ENCODE measurements around the gene NUMBL. TPM values are rescaled to one million over a fixed set of nuclear protein-coding genes. Genes with fewer than 3 reads are reported as not detected.

Gene NUMBL
- total and polyA plus RNA-seq, 2 experiments from 2014 or later = 15.7 to 32.1 TPM

DNA sequence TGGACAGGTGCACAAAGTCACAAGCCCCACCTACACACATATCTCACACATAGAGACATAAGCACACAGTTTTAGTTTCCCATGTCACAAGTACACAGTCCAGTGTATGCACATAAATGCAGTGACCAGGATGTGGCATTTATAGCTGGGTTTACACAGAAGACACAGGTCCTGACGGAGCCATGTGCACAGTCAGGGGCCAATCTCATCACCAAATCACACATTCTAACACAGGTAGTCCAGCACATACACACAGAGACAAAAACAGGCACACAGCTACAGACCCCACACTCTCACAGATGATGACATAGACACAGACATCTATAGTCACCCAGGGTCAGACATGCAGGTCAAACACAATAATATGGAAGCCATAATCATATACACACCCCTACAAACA, 2.1 kb downstream of the NUMBL start:
- Histone ChIP-seq H2AFZ (no peak overlapping the region), H3K9me2 (replicated peaks; ENCODE audit: insufficient read depth) (no peaks in the 10 kb centered on the region), H4K20me1 (ENCODE audit: insufficient read depth, poor library complexity, severe bottlenecking) (no peaks in the 10 kb centered on the region), H3K4me2 (peak overlapping the region; percentile 99), H3K36me3 (replicated peaks; ENCODE audit: insufficient read depth, low read depth) (no peaks in the 10 kb centered on the region), H3K79me2 (peaks cover 25% of the 10 kb centered on the region), H3K4me1 (ENCODE audit: insufficient read depth) (peaks cover 5% of the 10 kb centered on the region), H3K27ac (no peak overlapping the region), H3K27me3 (no peaks in the 10 kb centered on the region), H3K9me3 (ENCODE audit: low read depth) (no peaks in the 10 kb centered on the region), H3K4me3 (no peak overlapping the region)
- DNase-seq (ENCODE audit: low spot score) = no peak
- WGBS (ENCODE audit: low lambda C conversion rate, missing lambda C conversion rate) = 89% methylated on average over 1 of the region's 1 CpG
- TF ChIP-seq EZH2 (IDR thresholded peaks at IDR 0.05; ENCODE audit: borderline replicate concordance) (no peak), EZH2phosphoT487 (IDR thresholded peaks at IDR 0.05; ENCODE audit: low read depth, severe bottlenecking, unreplicated experiment) (no peak)
- TF ChIP-seq, protein P1, sequence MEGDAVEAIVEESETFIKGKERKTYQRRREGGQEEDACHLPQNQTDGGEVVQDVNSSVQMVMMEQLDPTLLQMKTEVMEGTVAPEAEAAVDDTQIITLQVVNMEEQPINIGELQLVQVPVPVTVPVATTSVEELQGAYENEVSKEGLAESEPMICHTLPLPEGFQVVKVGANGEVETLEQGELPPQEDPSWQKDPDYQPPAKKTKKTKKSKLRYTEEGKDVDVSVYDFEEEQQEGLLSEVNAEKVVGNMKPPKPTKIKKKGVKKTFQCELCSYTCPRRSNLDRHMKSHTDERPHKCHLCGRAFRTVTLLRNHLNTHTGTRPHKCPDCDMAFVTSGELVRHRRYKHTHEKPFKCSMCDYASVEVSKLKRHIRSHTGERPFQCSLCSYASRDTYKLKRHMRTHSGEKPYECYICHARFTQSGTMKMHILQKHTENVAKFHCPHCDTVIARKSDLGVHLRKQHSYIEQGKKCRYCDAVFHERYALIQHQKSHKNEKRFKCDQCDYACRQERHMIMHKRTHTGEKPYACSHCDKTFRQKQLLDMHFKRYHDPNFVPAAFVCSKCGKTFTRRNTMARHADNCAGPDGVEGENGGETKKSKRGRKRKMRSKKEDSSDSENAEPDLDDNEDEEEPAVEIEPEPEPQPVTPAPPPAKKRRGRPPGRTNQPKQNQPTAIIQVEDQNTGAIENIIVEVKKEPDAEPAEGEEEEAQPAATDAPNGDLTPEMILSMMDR (IDR thresholded peaks at IDR 0.05; ENCODE audit: poor library complexity) = no peak

DNA sequence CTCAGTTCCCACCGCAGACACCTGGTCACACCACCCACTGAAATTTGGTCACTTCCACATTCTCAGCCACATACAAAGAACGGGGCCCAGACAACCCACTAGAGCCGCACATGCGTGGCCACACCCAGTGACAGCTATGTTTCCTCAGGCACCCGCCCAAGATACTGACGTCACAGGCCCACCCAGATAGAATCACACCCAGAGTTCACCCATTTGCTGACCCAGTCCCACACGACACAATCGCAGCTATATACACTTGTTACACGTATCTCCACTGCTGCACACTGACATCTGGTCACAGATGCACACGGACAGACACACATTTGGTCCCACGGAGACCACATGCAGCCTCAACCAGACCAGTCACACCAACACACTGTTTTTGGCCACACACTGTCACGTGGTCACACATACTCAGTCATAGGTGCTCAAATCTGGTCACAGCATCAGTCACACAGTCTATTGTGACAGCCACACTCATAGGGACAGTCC, 2.9 kb downstream of the NUMBL start:
- Histone ChIP-seq H2AFZ (no peak overlapping the region), H3K4me3 (no peak overlapping the region), H3K27ac (no peak overlapping the region), H3K9me3 (ENCODE audit: low read depth) (no peaks in the 10 kb centered on the region), H3K79me2 (peaks cover 25% of the 10 kb centered on the region), H3K4me1 (ENCODE audit: insufficient read depth) (peaks cover 5% of the 10 kb centered on the region), H4K20me1 (ENCODE audit: insufficient read depth, poor library complexity, severe bottlenecking) (no peaks in the 10 kb centered on the region), H3K4me2 (no peak overlapping the region), H3K27me3 (no peaks in the 10 kb centered on the region), H3K9me2 (replicated peaks; ENCODE audit: insufficient read depth) (no peaks in the 10 kb centered on the region), H3K36me3 (replicated peaks; ENCODE audit: insufficient read depth, low read depth) (no peaks in the 10 kb centered on the region)
- DNase-seq (ENCODE audit: low spot score) = no peak
- TF ChIP-seq, protein P1 (IDR thresholded peaks at IDR 0.05; ENCODE audit: poor library complexity) = no peak
- TF ChIP-seq EZH2phosphoT487 (IDR thresholded peaks at IDR 0.05; ENCODE audit: low read depth, severe bottlenecking, unreplicated experiment) (no peak), EZH2 (IDR thresholded peaks at IDR 0.05; ENCODE audit: borderline replicate concordance) (no peak)
- WGBS (ENCODE audit: low lambda C conversion rate, missing lambda C conversion rate) = 87% methylated on average over 12 of the region's 12 CpGs

DNA sequence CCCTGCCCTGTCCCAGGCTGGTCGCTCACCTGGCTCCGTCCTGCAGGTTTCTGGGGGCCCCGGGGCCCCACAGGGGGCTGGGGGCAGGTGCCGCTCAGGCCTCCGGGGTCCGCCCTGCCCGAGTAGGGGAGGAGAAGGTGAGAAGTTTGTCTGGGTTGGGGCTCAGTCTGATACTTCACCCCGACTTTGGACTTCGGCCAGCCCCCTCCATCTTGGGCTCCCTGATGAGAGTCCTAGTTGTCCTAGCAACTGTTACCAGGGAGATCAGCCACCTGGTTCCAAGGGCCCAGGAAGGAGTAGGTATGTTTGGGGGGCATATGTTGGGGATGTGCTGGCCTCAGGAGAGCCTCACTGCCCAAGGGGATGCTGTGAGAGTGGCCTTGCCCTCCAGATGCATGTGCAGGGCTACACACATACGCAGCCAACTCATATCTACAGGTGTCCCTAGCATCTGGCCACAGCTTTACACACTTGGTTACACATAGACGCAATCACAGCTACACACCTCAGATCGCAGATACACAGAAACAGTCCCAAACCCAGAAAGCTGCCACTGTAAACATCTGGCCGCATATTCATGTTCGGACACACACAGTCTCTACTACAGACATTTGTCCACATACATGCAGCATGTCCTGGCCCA, 3.4 kb downstream of the NUMBL start:
- Histone ChIP-seq H3K9me2 (replicated peaks; ENCODE audit: insufficient read depth) (no peaks in the 10 kb centered on the region), H2AFZ (no peak overlapping the region), H3K79me2 (peaks cover 25% of the 10 kb centered on the region), H3K27me3 (no peaks in the 10 kb centered on the region), H3K27ac (no peak overlapping the region), H3K9me3 (ENCODE audit: low read depth) (no peaks in the 10 kb centered on the region), H3K4me2 (no peak overlapping the region), H4K20me1 (ENCODE audit: insufficient read depth, poor library complexity, severe bottlenecking) (no peaks in the 10 kb centered on the region), H3K4me1 (ENCODE audit: insufficient read depth) (peaks cover 5% of the 10 kb centered on the region), H3K36me3 (replicated peaks; ENCODE audit: insufficient read depth, low read depth) (no peaks in the 10 kb centered on the region), H3K4me3 (no peak overlapping the region)
- TF ChIP-seq EZH2phosphoT487 (IDR thresholded peaks at IDR 0.05; ENCODE audit: low read depth, severe bottlenecking, unreplicated experiment) = no peak
- no peak for TF ChIP-seq EZH2 (IDR thresholded peaks at IDR 0.05; ENCODE audit: borderline replicate concordance)
- TF ChIP-seq, protein P1 (IDR thresholded peaks at IDR 0.05; ENCODE audit: poor library complexity) = no peak
- DNase-seq (ENCODE audit: low spot score) = no peak
- WGBS (ENCODE audit: low lambda C conversion rate, missing lambda C conversion rate) = 100% methylated on average over 11 of the region's 14 CpGs
